GM13977 (cell line): ENCODE measurements around the gene DNAH5.

ENCODE experiments used
- DNase-seq: peaks from one replicate; pipeline ENCODE4 v3.0.0; 2012; ENCODE audit warnings: low spot score
- CTCF ChIP-seq: IDR thresholded peaks from 2 replicates; pipeline ENCODE4 v1.5.1; 2012; ENCODE audit warnings: mild to moderate bottlenecking, control low read depth; ENCODE audit not compliant: insufficient read depth; ENCODE audit errors: extremely low read depth, missing control alignments
- in situ Hi-C: fragments of 300-500 bp; cut with MboI; formaldehyde crosslinking; loops from one replicate; pipeline ENCODE4 v1.12.0; 2022; ENCODE audit warnings: low sequenced_read_pairs, low pct_unique_long_range_greater_than_20kb, mixed read lengths, inconsistent platforms; ENCODE audit not compliant: unreplicated experiment

The DNAH5 gene

DNA sequence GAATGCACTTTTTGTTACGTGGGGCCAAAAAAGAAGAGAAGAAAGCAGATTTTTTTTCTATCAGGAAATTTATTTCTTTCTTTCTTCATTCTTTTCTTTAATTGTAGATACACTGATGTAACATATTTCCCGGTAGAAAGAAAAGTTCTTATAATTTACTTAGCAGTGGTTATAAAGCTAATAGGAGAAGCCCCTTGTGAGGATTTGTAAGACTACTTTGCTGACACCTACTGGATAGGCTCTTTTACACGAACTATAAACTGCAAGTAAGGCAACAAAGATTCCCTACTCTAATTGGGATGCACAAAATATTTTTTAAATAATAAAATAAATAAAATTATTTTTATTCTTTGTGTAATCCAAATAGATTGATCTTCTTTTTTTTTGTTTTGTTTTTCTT lies 284.4 kb downstream of the DNAH5 start:
- no peak for DNase-seq
- in situ Hi-C loops = no loop called here
- no peak for TF ChIP-seq CTCF

GRCh38 chr5:13659391-13659790 lies 285.1 kb downstream of the DNAH5 start:
- in situ Hi-C loops = no loop called here
- no peak for TF ChIP-seq CTCF
- no peak for DNase-seq

- no peak for DNase-seq
- in situ Hi-C loops = no loop called here
- no peak for TF ChIP-seq CTCF
Observed at GRCh38 chr5:13658761-13659160, 285.7 kb downstream of the DNAH5 start.

DNA sequence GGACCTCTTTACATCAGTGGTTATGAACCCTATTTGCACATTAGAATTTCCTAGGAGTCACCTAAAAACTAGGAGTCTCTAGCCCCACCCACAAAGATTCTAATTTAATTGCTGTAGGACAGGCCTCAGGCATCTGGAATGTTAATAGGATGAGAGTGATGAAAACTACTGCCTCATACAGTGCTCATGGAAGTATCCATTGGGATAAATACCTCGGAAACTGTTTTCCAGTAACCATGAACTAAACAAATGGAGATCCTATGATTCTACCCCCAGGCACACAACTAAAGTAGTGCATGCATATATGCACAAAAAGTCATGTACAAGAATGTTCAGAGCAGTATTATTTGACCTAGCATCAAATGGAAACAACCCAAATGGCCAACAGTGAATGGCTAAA lies 286.3 kb downstream of the DNAH5 start:
- DNase-seq = no peak
- in situ Hi-C loops = no loop called here
- no peak for TF ChIP-seq CTCF

DNA sequence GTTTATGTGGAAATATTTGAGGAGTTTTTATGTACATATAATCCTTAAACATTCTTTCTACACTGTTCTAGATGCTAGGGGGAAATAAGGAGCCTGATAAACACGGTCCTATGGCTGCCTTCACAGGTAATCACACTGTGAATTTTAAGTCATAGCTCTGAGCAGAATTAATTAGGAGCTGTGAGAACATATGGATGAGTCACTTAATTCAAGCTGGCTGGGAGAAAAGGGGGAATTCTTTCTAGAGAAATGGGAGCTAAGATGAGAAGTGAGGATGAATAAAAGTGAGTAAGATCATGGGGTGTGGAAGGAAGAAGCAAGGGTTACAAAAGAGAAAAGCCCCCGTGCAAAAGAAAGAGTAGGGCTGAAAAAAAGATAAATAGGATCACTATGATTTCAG lies 290.8 kb downstream of the DNAH5 start:
- in situ Hi-C loops = no loop called here
- no peak for TF ChIP-seq CTCF
- no peak for DNase-seq

DNA sequence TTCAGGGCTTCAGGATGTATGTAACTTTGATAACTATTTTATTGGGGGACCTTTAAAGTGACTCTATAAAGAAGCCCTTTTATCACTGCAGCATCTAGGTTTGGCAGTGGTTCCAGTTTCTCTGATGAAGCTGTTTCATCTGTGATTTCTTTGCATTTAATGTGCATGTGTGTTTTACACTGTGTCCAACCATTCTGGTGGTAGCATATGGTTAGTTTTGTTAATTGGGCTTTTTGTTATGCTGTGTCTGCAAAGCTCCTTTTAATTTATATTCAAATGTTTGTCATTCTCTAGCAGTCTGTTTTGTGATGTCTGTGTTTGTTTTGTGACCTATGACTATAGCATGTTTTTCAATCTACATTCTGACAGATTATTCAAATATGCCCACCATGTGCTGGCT lies 294.8 kb downstream of the DNAH5 start:
- no peak for DNase-seq
- no peak for TF ChIP-seq CTCF
- in situ Hi-C loops = no loop called here

DNA sequence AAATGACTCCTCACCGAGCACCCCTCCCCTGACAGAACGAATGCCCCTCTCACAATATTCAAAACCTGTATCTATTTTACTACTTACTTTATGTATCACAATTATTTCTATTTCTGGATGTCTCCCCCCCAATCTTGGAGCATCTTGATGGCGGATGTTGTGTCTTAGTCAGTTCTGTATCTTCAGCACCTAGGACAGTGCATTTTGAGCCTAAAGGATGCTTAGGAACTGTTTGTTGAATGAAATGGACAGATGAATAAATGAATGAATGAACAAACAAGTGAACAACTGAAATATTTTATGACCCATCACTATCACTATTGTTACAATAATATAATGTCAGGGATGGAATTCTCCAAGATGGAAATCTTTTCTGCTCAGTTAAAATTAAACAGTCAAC lies 295.7 kb downstream of the DNAH5 start:
- in situ Hi-C loops = no loop called here
- no peak for TF ChIP-seq CTCF
- DNase-seq = no peak
